ENCODE results near the gene RASGEF1C. TPM values are rescaled to one million over a fixed set of nuclear protein-coding genes. Genes with fewer than 3 reads are reported as not detected.

The RASGEF1C gene
- total RNA-seq, 1 donor from 2014 or later = 1.1 TPM

GRCh38 chr5:180159756-180160155 is 49.3 kb downstream of the RASGEF1C start:
- DNase-seq (ENCODE audit: low spot score) = no peak

GRCh38 chr5:180157866-180158265 is 51.1 kb downstream of the RASGEF1C start:
- no peak for DNase-seq (ENCODE audit: low spot score)

- no peak for DNase-seq (ENCODE audit: low spot score)
Observed at GRCh38 chr5:180156141-180156540, 52.9 kb downstream of the RASGEF1C start.

- DNase-seq (ENCODE audit: low spot score) = no peak
Observed at GRCh38 chr5:180155365-180155926, 53.6 kb downstream of the RASGEF1C start.

GRCh38 chr5:180154821-180155364 is 54.1 kb downstream of the RASGEF1C start:
- DNase-seq (ENCODE audit: low spot score) = no peak

GRCh38 chr5:180153991-180154390 is 55.0 kb downstream of the RASGEF1C start:
- no peak for DNase-seq (ENCODE audit: low spot score)

GRCh38 chr5:180153099-180153498 is 55.9 kb downstream of the RASGEF1C start:
- DNase-seq (ENCODE audit: low spot score) = no peak

- DNase-seq (ENCODE audit: low spot score) = no peak
Observed at GRCh38 chr5:180143656-180144364, 65.2 kb downstream of the RASGEF1C start.

- DNase-seq (ENCODE audit: low spot score) = no peak
Observed at GRCh38 chr5:180142824-180143610, 66.0 kb downstream of the RASGEF1C start.

GRCh38 chr5:180142021-180142765 is 66.8 kb downstream of the RASGEF1C start:
- no peak for DNase-seq (ENCODE audit: low spot score)

GRCh38 chr5:180141068-180141660 is 67.8 kb downstream of the RASGEF1C start:
- no peak for DNase-seq (ENCODE audit: low spot score)

GRCh38 chr5:180140571-180140970 is 68.4 kb downstream of the RASGEF1C start:
- no peak for DNase-seq (ENCODE audit: low spot score)

- peak; percentile 8 for DNase-seq (ENCODE audit: low spot score)
Observed at GRCh38 chr5:180140079-180140554, 68.9 kb downstream of the RASGEF1C start.

- no peak for DNase-seq (ENCODE audit: low spot score)
Observed at GRCh38 chr5:180139731-180140055, 69.3 kb downstream of the RASGEF1C start.

GRCh38 chr5:180138976-180139730 is 69.9 kb downstream of the RASGEF1C start:
- no peak for DNase-seq (ENCODE audit: low spot score)

GRCh38 chr5:180138214-180138975 is 70.6 kb downstream of the RASGEF1C start:
- no peak for DNase-seq (ENCODE audit: low spot score)

GRCh38 chr5:180137401-180138213 is 71.4 kb downstream of the RASGEF1C start:
- DNase-seq (ENCODE audit: low spot score) = no peak

- no peak for DNase-seq (ENCODE audit: low spot score)
Observed at GRCh38 chr5:180136630-180137381, 72.2 kb downstream of the RASGEF1C start.
